Retinal pigment epithelial cell (primary cell): ENCODE measurements around the gene C17orf100.
"Not testable (repeated sequence)": the region's sequence is repeated elsewhere in the genome, so short reads cannot be mapped to it uniquely, and the experiment has no call there.

Source experiments
- DNase-seq: peaks from one replicate; pipeline ENCODE4 v3.0.0-alpha.2; 2010; ENCODE audit warnings: low read depth
- H3K4me3 ChIP-seq: 2 replicates; pipeline ENCODE4 v1.5.1; 2011; ENCODE audit warnings: mild to moderate bottlenecking, low read length, control low read depth, moderate library complexity
- TF ChIP-seq, protein P1 (sequence below): conservative IDR thresholded peaks from 2 replicates; pipeline ENCODE4 v1.5.1; 2011; ENCODE audit warnings: low read depth, low read length, control low read depth, inconsistent platforms

The C17orf100 gene

DNA sequence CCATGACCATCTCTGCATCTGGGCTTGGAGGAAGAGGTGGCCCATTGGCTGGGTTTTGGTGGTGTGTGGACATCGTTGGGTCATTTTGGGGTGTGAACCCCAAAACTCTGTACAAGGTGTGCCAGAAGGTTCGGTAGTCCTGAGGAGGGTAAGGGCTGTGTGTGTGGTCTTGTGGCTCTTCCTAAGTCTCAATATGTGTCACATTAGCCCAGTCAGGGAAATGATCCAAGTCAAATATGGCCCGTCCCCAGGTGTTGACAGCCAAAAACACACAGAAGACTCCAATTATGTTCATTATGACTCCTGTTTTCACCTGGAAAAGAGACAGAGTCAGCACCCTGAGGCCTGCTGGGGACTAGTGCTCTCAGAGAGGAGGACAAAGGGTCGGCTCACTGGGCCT, 34.5 kb downstream of the C17orf100 start:
- H3K4me3 ChIP-seq: no peak overlapping the region
- DNase-seq: no peak
- TF ChIP-seq, protein P1, sequence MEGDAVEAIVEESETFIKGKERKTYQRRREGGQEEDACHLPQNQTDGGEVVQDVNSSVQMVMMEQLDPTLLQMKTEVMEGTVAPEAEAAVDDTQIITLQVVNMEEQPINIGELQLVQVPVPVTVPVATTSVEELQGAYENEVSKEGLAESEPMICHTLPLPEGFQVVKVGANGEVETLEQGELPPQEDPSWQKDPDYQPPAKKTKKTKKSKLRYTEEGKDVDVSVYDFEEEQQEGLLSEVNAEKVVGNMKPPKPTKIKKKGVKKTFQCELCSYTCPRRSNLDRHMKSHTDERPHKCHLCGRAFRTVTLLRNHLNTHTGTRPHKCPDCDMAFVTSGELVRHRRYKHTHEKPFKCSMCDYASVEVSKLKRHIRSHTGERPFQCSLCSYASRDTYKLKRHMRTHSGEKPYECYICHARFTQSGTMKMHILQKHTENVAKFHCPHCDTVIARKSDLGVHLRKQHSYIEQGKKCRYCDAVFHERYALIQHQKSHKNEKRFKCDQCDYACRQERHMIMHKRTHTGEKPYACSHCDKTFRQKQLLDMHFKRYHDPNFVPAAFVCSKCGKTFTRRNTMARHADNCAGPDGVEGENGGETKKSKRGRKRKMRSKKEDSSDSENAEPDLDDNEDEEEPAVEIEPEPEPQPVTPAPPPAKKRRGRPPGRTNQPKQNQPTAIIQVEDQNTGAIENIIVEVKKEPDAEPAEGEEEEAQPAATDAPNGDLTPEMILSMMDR: no peak

DNA sequence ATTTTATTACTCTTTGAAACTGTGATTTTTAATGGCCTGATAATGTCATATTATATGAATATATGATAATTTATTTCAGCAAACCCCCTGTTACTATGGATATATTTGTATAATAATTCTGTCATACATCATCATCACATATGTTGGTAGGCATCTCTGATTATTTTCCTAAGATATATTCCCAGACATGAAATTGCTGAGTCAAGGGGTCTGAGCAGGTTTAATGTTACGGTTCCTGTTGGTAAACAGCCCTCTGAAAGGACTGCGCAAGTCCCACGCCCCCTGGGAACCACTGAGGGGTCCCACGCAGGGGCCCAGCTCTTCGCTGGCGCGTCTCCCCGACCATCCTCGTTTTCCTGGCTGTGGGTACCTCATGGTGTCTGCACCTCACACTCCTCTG, 37.4 kb downstream of the C17orf100 start:
- DNase-seq: no peak
- no peak overlapping the region for H3K4me3 ChIP-seq
- TF ChIP-seq, protein P1: no peak

DNA sequence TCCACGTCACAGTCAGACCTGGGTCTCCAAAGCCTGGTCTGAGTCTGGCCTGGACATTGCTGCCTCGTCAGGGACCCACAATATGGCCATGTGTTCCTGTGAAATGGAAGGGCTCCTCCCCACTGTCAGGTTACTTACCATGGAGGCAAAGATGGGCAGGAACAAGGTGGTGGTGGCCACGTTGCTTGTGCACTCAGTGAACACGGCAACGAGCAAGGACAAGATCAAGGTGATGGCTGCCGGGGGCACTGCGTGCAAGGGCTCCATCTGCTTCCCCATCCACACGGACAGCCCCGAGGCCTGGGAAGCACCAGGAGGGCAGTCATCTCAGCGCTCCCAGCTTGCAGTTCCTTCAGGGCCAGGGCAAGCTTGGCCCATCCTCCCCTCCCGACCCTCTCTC, 39.1 kb downstream of the C17orf100 start:
- no peak overlapping the region for H3K4me3 ChIP-seq
- no peak for DNase-seq
- TF ChIP-seq, protein P1: no peak

DNA sequence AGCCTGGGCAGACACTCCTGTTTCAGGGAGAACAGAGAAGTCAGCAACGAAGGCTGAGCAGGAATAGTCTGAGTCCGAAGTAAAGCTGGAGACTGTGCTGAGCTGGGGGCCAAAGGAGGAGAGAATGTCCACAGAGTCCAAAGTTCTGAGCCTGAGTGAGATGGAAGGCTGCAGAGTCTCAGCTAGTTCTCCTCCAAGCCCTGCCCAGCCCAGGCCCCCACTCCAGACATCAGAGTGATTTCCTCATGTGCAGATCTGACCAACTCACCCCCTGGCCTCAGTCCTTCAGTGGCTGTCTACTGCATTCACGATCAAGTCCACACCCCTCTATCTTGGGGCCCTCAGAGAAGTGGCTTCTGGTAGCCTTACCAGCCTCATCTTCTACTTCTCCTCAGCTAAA, 40.0 kb downstream of the C17orf100 start:
- TF ChIP-seq, protein P1: no peak
- H3K4me3 ChIP-seq: no peak overlapping the region
- no peak for DNase-seq

DNA sequence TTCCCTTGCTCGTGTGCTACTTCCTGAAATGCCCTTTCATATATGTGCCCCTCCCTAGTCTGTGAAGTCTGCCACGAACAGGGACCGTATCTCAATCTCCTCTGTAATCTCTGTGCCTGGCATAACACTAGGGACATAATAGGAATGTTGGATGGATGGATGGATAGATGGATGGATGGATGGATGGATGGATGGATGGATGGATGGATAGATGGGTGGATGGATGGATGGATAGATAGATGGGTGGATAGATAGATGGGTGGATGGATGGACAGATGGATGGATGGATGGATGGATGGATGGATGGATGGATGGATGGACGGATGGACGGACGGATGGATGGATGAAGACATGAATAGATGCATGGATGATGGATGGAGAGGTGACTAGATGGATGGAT, 40.4 kb downstream of the C17orf100 start:
- H3K4me3 ChIP-seq: not testable (repeated sequence)

DNA sequence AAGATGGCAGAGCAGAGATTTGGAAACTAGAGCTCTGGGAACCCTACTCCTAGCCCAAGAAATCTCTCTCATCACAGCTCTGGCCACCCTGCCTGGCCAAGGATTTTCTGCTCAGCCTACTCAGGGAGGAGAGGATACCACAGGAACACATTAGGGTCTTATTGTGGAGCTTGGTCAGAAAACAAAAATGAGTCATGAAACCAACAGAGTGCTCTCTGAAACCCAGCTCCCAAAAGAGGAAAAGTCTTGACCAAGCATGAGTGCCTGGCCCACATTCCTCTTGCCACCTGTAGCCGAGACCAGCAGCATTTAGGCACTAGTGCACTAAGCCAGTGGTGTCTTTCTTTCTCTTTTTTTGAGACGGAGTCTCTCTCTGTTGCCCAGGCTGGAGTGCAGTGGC, 43.5 kb downstream of the C17orf100 start:
- H3K4me3 ChIP-seq: no peak overlapping the region
- DNase-seq: no peak
- TF ChIP-seq, protein P1: no peak

More for the DNA sequence above, 40.4 kb downstream of the C17orf100 start:
- DNase-seq: not testable (repeated sequence)

DNA sequence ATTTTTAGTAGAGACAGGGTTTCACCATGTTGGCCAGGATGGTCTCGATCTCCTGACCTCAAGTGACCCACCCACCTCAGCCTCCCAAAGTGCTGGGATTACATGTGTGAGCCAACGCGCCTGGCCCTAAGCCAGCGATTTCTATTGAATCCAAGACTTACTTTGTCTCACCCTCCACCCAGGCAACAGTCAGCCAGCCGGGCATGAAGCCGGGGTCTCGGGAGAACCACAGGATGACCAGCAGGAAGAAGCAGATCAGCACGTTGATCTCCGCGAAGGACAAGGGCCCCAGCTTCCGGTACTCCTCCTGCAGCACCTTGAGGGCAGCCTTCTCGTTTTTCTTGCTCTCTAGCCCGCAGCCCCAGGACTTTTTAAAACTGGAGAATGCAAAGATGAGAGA, 44.0 kb downstream of the C17orf100 start:
- no peak overlapping the region for H3K4me3 ChIP-seq
- TF ChIP-seq, protein P1: no peak
- no peak for DNase-seq

DNA sequence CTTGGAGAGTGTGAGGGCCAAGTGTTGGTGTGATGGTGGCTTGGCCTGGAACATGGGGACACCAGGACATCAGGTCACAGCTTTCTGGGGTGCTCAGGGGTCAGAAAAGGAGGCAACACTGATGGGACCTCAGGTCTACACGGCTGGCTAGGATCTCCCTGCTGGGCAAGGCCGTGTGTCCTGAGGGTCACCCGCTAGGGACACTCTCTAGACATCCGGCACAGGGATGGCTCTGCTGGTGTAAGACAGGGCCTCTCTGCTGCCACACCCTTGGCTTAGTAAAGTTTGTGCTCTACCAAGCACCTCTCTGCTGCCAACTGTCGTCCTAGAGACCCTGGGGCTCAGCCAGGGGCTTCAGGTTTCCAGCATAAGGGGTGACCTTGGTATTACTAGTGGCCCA, 45.3 kb downstream of the C17orf100 start:
- H3K4me3 ChIP-seq: no peak overlapping the region
- DNase-seq: no peak
- TF ChIP-seq, protein P1: no peak
